NCI-H187 treated with DMSO at 0.1 percent for 48 hours (cell line): ENCODE results near the gene GRID1.

Experiments
- DNase-seq: peaks from one replicate; lab custom pipeline; 2025; lab: John Stamatoyannopoulos, UW

Gene GRID1

DNA sequence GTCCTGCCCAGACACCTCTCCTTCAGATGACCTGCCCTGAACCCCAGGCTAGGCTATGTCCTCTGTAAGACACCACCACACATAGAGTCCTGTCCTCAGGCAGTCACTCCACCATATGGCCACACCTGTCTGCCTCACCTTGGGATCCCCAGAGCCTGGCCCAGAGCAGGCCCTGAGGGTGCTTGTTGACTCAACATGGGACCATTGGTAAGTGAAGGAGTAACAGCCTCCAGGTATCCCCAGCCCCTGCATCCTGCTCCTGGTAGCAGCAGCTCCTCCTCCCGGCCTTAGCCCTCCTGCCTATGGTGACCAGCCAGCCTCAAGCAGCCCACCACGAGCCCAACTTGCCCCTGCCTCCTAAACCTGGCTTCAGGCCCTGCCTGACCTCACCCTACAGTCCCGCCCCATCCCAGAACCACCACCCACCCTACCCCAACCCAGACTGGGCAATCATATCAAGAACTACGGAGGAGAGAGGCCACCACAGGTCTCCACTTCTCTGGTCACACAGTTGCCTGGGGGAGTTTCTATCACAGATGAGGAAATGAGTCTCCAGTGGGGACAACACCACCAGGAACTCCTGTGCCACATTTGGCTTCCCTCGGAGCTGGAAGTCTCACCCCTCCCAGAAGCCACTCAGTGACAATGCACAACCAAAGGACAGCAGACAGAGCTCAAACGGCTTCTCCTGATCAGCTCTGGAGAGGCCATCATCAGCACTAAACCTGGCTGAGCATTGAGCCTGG is 136.6 kb downstream of the GRID1 start:
- DNase-seq = no peak

GRCh38 chr10:86229376-86229775 is 137.2 kb downstream of the GRID1 start:
- DNase-seq = no peak

- DNase-seq = no peak
Observed at GRCh38 chr10:86227501-86228258, 138.9 kb downstream of the GRID1 start.

- no peak for DNase-seq
Observed at GRCh38 chr10:86226781-86227201, 139.8 kb downstream of the GRID1 start.

GRCh38 chr10:86226016-86226415 is 140.6 kb downstream of the GRID1 start:
- no peak for DNase-seq

- no peak for DNase-seq
Observed at GRCh38 chr10:86225103-86225782, 141.4 kb downstream of the GRID1 start.

DNA sequence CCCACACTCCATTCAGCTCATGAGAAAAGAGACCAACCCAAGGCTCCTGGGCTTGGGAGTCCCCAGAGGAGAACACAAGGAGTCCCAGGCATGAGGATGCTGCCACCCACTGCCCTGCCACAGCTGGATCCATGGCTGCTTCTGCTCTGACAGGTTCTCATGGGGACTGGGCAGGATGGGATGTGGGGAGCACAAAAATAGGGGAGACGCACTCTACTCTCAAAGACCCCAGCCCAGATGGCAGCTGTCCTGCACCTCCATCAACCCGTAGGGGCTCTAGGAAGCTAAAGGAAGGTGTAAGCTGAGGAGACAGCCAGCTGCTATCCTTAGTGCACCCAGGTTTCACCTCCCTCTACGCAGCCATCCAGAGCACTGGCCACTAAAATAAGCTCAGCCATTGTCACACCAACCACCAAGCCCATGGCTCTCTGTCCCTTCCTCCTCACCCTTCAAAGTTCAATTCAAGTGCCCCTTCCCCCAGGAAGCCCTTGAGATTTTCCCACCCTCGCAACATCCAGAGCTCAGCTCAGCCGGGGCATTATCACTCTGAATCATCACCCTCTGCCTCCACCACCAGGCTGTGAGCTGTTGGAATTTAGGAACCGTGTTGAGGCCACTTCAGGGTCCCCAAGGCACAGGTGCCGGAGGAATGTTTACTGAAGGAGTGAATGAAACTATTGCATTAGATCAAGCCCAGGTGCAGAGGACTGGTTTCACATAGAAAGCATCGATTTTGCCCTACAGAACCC is 142.1 kb downstream of the GRID1 start:
- DNase-seq = no peak

DNA sequence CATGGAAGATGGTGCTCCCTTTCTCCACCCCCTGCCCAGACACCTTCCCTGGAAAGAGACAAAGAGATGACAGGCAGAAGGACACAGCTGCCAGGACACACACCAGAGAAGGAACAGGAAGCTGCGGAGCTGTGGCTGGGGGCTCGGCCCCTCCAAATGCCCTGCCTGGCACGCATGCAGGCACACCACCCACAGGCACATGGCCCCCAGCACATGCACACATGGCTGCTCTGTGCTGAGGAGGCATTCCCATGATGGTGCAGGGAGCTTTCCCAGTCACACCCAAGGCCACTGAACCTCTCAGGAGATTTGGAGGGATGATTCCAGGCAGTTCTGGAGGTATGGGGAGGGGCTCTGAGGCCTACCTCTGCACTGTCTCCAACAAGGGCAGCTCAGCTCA is 143.3 kb downstream of the GRID1 start:
- no peak for DNase-seq

GRCh38 chr10:86222687-86223086 is 143.9 kb downstream of the GRID1 start:
- DNase-seq = no peak

- no peak for DNase-seq
Observed at GRCh38 chr10:86222336-86222650, 144.3 kb downstream of the GRID1 start.

GRCh38 chr10:86221442-86222335 is 144.9 kb downstream of the GRID1 start:
- no peak for DNase-seq

DNA sequence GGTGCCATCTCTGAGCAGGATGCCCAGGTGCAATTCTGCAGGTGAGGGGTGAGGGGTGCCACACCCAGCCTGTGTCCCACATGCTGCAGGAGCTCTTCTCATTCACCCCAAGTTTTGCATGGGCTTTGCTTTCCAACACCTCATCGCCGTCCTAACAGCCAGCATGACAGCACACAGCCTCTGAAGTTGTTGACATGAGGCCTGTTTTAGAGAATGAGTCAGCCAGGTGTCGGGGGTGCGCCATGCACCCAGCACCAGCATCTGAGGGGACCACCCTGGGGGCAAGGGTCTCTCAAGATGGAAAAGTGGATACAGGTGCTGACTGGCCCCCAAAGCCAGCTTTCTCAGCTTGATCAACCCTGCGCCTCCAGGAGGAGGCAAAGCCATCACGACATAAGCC is 146.0 kb downstream of the GRID1 start:
- no peak for DNase-seq

DNA sequence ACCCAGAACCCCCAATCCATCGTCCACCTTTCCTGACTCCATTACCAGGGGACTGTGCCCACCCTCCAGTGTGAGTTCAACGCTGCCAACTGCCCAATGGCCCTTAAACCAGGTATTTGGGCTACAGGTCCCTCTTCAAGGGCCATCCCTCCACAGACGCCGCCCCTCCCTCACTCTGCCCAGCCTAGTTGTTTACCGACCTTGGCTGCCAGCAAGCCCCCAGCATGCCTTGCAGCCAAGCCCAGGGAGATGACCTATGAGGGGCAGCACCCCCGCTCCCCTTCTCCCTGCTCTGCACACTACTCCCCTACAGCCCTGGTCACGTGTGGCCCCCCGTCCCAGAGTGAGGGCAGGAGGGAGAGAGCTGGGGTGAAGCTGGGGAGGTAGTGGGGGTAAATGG is 147.3 kb downstream of the GRID1 start:
- DNase-seq = no peak

DNA sequence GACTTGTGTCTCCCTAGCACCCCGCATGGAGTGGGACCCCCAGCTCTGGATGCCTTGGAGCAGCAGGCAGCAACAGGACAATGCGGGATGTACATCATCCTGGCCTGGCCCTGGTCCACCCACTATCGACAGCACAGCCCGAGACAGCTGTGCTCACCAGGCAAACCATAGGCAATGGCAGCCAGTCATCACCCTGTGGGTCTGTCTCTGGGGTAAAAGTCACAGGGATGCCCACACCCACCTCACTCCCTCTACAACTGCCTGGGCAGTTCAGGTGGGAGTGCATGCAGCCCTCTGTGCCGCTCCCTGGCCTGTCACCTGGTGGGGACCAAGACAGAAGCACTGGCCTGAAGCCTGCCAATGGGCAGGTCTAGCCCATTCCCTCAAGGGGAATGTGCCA is 147.8 kb downstream of the GRID1 start:
- DNase-seq = no peak

DNA sequence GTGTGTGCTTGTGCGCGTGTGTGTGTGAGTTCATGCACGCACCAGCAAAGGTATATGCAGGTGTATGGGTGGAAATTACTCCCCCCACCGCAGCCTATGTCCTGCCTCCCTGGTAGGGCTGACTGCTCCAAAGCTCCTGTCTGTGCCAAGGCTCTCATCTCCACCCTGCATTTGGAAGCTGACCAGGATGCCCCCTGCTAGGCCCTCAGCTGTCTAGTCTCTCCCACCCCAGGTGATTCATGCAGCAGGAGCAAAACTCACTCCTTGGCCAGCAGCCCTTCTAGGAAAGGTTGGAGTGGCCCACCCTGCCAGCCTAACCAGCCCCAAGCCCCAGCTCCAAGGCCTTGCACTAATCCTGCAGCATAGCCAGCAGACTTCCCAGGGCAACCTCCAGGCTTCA is 148.4 kb downstream of the GRID1 start:
- no peak for DNase-seq

DNA sequence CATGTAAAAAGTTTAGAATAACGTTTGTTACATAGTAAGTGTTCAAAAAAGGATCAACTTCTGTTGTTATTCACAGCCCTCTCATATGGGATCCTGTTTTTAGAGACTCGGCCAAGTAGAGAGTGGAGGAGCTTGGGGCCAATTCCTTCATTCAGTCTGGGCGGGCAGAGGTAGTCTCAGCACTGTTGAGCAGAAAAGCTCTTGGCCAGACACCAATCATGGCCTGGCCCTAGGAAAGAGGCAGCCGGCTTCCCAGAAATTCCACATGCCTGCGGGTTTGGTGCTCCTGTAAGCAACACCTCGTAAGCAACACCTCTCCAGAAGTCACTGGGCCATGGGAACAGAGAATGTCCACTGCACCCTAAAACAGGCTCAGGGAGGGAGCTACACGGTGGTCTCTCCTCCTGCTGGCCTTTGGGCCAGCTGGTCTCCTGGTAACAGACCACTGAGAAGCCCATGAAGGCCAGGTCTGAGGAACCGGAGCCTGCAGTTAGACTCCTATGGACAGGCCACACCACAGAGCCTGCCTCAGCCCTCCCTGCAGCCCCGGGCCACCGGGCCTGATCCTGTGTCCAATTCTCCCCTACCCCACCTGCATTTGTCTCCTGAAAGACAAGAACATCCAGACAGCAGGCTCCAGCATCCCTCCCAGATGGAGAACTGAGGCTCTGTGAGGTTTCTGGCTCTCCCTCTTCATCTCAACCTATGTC is 149.1 kb downstream of the GRID1 start:
- DNase-seq = no peak

- DNase-seq = no peak
Observed at GRCh38 chr10:86216886-86217285, 149.7 kb downstream of the GRID1 start.

- no peak for DNase-seq
Observed at GRCh38 chr10:86215712-86216111, 150.9 kb downstream of the GRID1 start.

GRCh38 chr10:86215046-86215445 is 151.5 kb downstream of the GRID1 start:
- DNase-seq = no peak

- DNase-seq = no peak
Observed at GRCh38 chr10:86213148-86213547, 153.4 kb downstream of the GRID1 start.

DNA sequence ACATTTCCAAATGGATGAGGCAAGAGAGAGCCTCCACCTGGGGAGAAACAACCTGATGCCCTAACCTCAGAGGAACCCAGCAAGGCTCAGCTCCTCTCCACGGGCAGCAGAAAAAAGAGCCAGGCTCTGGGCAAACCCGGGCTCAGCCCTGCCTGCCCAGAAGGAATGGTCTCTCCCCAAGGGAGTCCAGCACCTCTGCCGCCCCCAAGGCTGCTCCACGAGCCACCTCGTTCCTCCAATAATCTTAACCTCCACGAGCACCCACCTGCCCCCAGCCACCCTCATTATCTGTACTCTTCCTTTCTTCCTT is 154.2 kb downstream of the GRID1 start:
- no peak for DNase-seq
